Esophagus squamous epithelium (tissue), 4 donors: ENCODE results near the gene BAG3.

Experiments
- CTCF ChIP-seq, 6 experiments: fragments of 450-650 bp in 4 of 6; fragments of 200-600 bp in 2 of 6; sonication (generic) in 2 of 6; IDR thresholded peaks; one replicate each; pipeline ENCODE4 v1.5.1; 2016 to 2019; ENCODE audit warnings: antibody characterized with exemption in 6 of 6, mild to moderate bottlenecking in 4 of 6, moderate library complexity in 4 of 6
- POLR2A ChIP-seq, 4 donors: fragments of 450-650 bp; IDR thresholded peaks; one replicate each; pipeline ENCODE4 v1.6.1; 2017; ENCODE audit warnings: antibody characterized with exemption in 4 of 4, mild to moderate bottlenecking in 4 of 4, moderate library complexity in 3 of 4

GRCh38 chr10:119675483-119676170, 24.4 kb downstream of the BAG3 start:
- no peak for TF ChIP-seq CTCF (IDR thresholded peaks at IDR 0.05)
- TF ChIP-seq POLR2A (IDR thresholded peaks at IDR 0.05), result no peak
